Mesenteric fat pad (tissue), 1 donor: ENCODE data around the gene CELSR1. TPM values are rescaled to one million over a fixed set of nuclear protein-coding genes. Genes with fewer than 3 reads are reported as not detected.

Experiments
- DNase-seq: peaks from one replicate; pipeline ENCODE4 v3.0.0-alpha.2; 2020; ENCODE audit warnings: low spot score
- total RNA-seq: library from RNA; stranded (reverse); fragmentation: NEBNext Ultra II Directional; extraction: Animal tissue kit (Norgen Biotek cat#: 25700); gene quantifications from one replicate; pipeline ENCODE4 v1.2.1, GENCODE V29; 2021
- donor health status: DM: yes; HTN: yes; CAD: no.

Gene CELSR1
- total RNA-seq, 1 donor from 2014 or later = 1.8 TPM

GRCh38 chr22:46576556-46577367 is 39.3 kb upstream of the CELSR1 start:
- DNase-seq = no peak

- DNase-seq = no peak
Measured at GRCh38 chr22:46575911-46576555, 38.6 kb upstream of the CELSR1 start.

GRCh38 chr22:46574993-46575910 is 37.8 kb upstream of the CELSR1 start:
- DNase-seq = no peak

GRCh38 chr22:46574438-46574992 is 37.1 kb upstream of the CELSR1 start:
- DNase-seq = no peak

GRCh38 chr22:46573781-46574437 is 36.5 kb upstream of the CELSR1 start:
- no peak for DNase-seq

- no peak for DNase-seq
Measured at GRCh38 chr22:46572911-46573780, 35.7 kb upstream of the CELSR1 start.

GRCh38 chr22:46571642-46572250 is 34.3 kb upstream of the CELSR1 start:
- no peak for DNase-seq

GRCh38 chr22:46569848-46570695 is 32.7 kb upstream of the CELSR1 start:
- no peak for DNase-seq

- DNase-seq = no peak
Measured at GRCh38 chr22:46569055-46569847, 31.8 kb upstream of the CELSR1 start.

- DNase-seq = no peak
Measured at GRCh38 chr22:46568102-46568809, 30.8 kb upstream of the CELSR1 start.

GRCh38 chr22:46567471-46567870 is 30.1 kb upstream of the CELSR1 start:
- DNase-seq = no peak

GRCh38 chr22:46564084-46564714 is 26.8 kb upstream of the CELSR1 start:
- no peak for DNase-seq

GRCh38 chr22:46563381-46564083 is 26.1 kb upstream of the CELSR1 start:
- no peak for DNase-seq

GRCh38 chr22:46561435-46561905 is 24.1 kb upstream of the CELSR1 start:
- no peak for DNase-seq

- no peak for DNase-seq
Measured at GRCh38 chr22:46560696-46561295, 23.4 kb upstream of the CELSR1 start.
